ENCODE data around the gene KLHL29. TPM values are rescaled to one million over a fixed set of nuclear protein-coding genes. Genes with fewer than 3 reads are reported as not detected.

Gene KLHL29
- total RNA-seq, 1 donor from 2014 or later = 16.3 TPM

- Histone ChIP-seq H3K36me3 (no peaks in the 10 kb centered on the region), H3K27ac (no peak overlapping the region), H3K4me1 (no peaks in the 10 kb centered on the region), H3K27me3 (no peaks in the 10 kb centered on the region), H3K9me3 (no peaks in the 10 kb centered on the region), H3K4me3 (no peak overlapping the region)
- TF ChIP-seq CTCF (IDR thresholded peaks at IDR 0.05) = no peak
- intact Hi-C loops (cut with DNase I) = no loop called here
- no peak for DNase-seq (ENCODE audit: low spot score in 2 of 2)
Measured at GRCh38 chr2:23360571-23361125, 24.3 kb upstream of the KLHL29 start.

- H3K4me3 ChIP-seq = no peak overlapping the region
- H3K27ac ChIP-seq = no peak overlapping the region
Measured at GRCh38 chr2:23361152-23361551, 23.8 kb upstream of the KLHL29 start.

GRCh38 chr2:23363268-23363667 lies 21.7 kb upstream of the KLHL29 start:
- no peak for TF ChIP-seq CTCF (IDR thresholded peaks at IDR 0.05)
- intact Hi-C loops (cut with DNase I) = no loop called here

More at GRCh38 chr2:23361152-23361551, 23.8 kb upstream of the KLHL29 start:
- intact Hi-C loops (cut with DNase I) = no loop called here
- H3K9me3 ChIP-seq = no peaks in the 10 kb centered on the region
- no peaks in the 10 kb centered on the region for H3K36me3 ChIP-seq
- H3K27me3 ChIP-seq = no peaks in the 10 kb centered on the region
- H3K4me1 ChIP-seq = no peaks in the 10 kb centered on the region
- no peak for DNase-seq (ENCODE audit: low spot score in 2 of 2)
- no peak for TF ChIP-seq CTCF (IDR thresholded peaks at IDR 0.05)

GRCh38 chr2:23363831-23364230 lies 21.1 kb upstream of the KLHL29 start:
- no peak for TF ChIP-seq CTCF (IDR thresholded peaks at IDR 0.05)
- intact Hi-C loops (cut with DNase I) = no loop called here
- Histone ChIP-seq H3K27ac (no peak overlapping the region), H3K4me3 (no peak overlapping the region), H3K27me3 (no peaks in the 10 kb centered on the region), H3K4me1 (no peaks in the 10 kb centered on the region), H3K9me3 (no peaks in the 10 kb centered on the region), H3K36me3 (no peaks in the 10 kb centered on the region)
- DNase-seq (ENCODE audit: low spot score in 2 of 2) = peak in 1 of 2 donors; percentile 18

More at GRCh38 chr2:23363268-23363667, 21.7 kb upstream of the KLHL29 start:
- Histone ChIP-seq H3K4me1 (no peaks in the 10 kb centered on the region), H3K4me3 (no peak overlapping the region), H3K27me3 (no peaks in the 10 kb centered on the region), H3K9me3 (no peaks in the 10 kb centered on the region), H3K27ac (no peak overlapping the region), H3K36me3 (no peaks in the 10 kb centered on the region)
- peak in 1 of 2 donors; percentile 19 for DNase-seq (ENCODE audit: low spot score in 2 of 2)

GRCh38 chr2:23366720-23367119 lies 18.3 kb upstream of the KLHL29 start:
- no peak overlapping the region for H3K4me3 ChIP-seq
- H3K36me3 ChIP-seq = no peaks in the 10 kb centered on the region
- no peaks in the 10 kb centered on the region for H3K9me3 ChIP-seq
- H3K27me3 ChIP-seq = no peaks in the 10 kb centered on the region
- DNase-seq (ENCODE audit: low spot score in 2 of 2) = peak in 1 of 2 donors; percentile 50
- intact Hi-C loops (cut with DNase I) = no loop called here
- TF ChIP-seq CTCF (IDR thresholded peaks at IDR 0.05) = peak in 2 of 3 experiments; percentile 8 to 19
- H3K27ac ChIP-seq = no peak overlapping the region
- no peaks in the 10 kb centered on the region for H3K4me1 ChIP-seq

DNA sequence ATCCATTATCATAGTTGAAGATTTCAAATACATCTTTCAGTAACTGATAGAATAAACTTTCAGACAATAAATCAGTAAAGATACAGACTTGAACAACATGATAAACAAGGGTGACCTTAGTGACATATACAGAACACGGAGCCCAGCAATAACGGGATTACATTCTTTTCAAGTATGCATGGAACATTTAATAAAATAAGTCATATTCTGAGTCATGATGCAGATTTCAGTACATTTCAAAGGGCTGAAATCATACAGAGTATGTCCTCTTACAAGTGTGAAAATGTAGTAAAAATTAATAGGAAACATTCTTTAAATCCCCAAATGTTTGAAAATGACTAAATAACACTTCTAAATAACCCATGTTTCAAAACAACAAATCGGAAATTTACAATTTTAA lies 17.2 kb upstream of the KLHL29 start:
- no peaks in the 10 kb centered on the region for H3K36me3 ChIP-seq
- DNase-seq (ENCODE audit: low spot score in 2 of 2) = no peak
- no peak overlapping the region for H3K4me3 ChIP-seq
- no peaks in the 10 kb centered on the region for H3K9me3 ChIP-seq
- intact Hi-C loops (cut with DNase I) = no loop called here
- no peak for TF ChIP-seq CTCF (IDR thresholded peaks at IDR 0.05)
- no peaks in the 10 kb centered on the region for H3K27me3 ChIP-seq
- no peak overlapping the region for H3K27ac ChIP-seq
- H3K4me1 ChIP-seq = no peaks in the 10 kb centered on the region
